ENCODE data around the gene ZNF527.
"Not testable (repeated sequence)": the region's sequence is repeated elsewhere in the genome, so short reads cannot be mapped to it uniquely, and the experiment has no call there.

ZNF527 gene

DNA sequence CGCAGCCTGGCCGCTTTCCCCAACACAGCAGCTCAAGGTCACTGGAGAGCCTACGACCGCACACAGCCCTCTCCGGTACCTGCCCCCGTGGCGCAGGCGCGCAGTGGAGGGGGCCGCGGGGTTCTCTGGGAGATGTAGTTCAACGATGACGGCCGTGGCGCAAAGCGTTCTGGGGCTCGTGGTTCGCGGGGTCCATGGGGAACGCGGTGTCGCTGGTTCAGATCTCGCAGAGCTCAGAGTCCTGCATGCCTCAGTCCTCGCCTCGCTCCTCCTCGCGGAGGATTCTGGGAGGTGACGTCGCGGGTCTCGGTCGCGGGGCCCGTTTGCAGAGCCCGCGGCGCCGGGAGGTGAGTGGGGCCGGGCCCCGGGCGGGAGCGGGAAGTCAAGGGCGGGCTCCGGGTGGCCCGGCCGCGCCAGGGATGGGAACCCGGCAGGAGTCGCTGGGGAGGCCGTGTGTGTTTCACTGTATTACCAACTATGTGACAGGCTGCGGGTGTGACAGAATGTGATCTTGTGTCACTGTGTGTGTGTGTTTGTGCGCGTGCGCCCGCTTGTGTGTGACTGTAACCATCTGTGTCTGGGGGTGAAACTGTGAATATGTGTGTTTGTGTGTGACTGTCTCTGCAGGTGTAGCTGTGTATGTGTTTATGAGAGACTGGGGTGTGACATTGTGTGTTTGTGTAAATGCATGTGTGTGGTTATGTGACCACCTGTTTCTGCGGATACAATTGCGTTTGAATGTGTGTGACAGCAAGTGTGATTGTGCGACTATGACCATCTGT lies at the start of gene ZNF527:
Gene ZNF527, plus strand, starts transcription at position 220 of the 782 bp plus-strand sequence. CDS start 3,100 bp downstream, outside the sequence.
- peak; percentile 95 for DNase-seq

DNA sequence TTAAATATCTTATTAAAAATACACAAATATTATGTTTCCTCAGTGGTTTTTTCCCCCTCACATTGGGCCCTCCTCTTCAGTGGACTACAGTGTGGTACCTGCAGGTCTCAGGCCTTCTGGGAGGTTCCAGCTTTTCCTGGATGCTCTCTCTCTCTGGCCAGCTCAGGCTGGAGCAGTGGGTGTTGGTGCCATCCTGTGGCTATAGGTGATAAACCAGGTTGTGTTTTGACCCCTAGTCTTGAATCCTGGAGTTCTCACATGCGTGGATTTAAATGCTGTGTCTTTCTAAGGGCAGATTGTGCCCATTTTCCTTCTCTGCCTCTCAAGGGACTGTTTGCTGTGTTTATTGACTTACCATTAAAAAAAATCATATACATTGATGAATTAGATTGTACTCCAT lies 41.2 kb upstream of the ZNF527 start:
- DNase-seq, result no peak

DNA sequence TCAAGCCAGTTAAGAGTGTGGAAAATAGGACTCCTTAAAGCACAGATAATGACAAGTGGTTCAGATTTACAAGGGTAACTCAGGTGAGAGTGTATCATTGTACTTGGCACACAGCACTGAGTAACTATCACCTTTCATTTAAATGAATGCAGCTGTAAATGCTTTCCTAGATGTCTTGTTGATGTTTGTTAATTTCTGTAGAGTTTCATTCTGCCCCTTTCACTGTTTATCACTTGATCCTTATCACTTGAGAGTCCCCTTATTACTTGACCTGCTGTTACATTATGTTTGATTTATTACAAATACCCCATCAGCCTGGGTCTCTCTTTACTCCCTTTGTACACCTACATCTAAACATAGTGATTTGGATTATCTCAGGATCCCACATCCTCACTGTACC lies 38.1 kb upstream of the ZNF527 start:
- no peak for DNase-seq

DNA sequence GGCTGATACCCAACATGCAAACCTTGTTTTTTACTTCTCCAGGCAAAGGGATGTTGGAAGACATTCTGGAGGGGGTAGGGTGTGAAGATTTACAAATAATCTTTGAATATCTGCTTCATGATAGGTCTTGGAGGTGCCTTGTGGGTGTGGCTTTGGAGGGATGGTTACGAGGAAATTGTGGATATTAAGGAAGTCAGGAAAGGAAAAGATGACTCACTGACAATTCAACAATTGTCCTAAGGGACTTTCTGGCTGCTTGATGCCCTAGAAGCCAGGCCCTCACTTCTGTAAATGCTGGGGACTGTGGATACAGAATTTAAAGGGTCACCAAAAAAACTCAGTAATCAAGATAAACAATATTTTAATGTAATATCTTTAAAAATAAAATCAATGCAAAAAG lies 37.4 kb upstream of the ZNF527 start:
- no peak for DNase-seq

DNA sequence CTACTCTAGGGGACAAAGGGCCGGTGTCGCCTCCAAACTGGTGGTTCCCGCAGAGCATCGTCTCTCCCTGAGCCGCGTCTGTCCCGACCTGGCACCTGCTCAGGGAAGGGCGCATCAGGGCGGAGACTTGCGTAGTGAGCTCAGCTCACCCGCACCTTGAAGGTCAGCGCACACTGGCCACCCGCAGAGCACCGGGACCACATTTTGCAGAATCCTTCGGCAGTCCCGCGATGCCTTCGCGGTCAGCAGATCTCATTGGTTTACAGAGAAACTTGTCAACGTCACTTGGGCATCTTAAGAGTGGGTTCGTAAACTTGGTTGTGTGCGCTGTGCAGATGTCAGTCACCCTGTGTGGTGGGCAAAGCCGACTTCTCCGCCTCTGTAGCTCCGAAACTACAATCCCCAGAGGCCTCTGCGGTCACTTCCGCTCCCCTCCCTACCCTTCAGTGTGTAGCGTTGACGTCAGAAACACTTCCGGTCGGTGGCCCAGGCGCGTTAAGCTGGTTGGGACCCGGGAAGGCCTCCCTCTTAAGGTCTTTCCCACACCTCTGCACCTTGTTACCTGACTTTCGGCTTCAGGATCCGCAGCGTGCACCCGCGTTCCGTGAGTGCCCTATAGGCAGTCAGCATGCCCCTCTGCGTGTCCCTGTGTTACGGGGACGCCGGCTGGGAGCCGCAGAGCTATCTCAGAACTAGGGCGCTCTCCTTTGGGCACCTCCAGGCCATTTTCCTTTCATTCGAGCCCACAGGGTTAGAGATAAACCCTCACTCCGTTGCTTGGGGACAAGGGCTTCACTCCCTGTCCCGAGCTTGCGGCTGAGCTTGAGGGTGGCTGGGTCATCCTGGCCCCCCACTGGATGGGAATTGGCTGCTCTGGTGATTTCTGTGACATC lies 36.5 kb upstream of the ZNF527 start:
- DNase-seq, result peak; percentile 93

DNA sequence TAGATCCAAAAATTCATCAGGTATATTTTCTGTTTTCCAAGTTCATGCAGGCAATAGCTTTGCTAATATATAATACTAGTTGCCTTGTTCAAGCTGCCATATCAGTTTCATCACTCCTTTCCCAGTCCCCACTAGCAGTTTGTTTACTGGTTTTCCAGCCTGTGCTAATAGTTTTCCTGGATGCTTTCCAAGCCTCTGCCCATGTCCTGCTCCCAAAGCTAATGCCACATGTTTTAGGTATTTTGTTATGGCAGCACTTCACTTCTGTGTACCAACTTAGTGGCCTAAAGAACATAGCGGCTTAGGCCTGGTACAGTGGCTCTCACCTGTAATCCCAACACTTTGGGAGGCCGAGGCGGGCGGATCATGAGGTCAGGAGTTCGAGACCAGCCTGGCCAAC lies 28.1 kb upstream of the ZNF527 start:
- no peak for DNase-seq

DNA sequence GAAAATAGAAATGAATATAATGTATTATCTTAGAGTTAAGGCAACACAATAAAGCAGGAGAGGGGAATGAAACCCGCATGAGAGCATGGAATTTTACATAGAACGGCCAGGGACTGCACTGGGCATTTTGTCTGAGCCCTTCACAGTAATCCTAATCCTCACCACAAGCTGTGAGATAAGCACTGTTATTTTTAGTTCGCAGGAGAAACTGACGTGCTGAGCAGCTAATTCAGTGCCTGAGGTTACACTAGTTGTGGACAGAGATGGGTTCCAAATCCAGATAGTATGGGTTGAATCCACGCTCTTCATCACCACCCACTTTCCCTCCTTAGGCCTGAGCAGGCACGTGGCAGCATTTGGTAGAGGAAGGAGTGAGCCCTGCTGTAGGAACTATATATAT lies 24.8 kb upstream of the ZNF527 start:
- DNase-seq, result no peak

DNA sequence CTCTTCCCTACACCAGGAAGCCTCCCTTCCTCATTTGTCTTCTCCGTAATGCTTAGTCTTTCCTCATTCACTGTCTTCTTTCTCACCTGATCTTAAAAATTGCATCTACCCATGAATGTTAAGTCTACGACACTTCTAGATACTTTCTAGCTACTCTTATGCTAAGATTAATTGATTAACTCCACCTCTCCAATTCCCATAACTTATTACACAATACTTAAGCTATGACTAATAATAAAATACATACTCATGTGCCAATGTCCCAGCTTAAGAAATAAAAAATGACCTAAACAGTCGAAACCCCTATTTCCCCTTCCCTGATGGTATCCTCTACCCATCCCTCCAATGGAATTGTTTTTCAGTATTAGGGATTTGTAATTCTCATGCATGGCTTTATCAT lies 22.8 kb upstream of the ZNF527 start:
- no peak for DNase-seq

DNA sequence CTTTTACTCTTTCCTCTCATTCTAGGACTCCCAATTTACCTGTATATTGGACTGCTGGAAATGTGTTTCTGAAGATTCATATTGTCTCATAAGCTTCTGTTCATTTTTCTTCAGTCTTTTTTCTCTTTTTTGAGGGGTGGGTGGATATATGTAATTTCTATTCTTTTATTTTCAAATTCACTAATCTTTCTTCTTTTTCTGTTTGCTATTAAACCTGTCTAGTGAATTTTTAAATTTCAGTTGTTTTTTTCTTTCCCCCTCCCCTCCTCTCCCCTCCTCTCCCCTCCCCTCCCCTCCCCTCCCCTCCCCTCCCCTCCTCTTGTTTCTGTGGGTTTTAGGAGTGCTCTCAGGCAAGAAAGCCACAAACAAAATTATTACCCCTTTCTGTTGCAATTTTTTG lies 16.9 kb upstream of the ZNF527 start:
- DNase-seq, result no peak

DNA sequence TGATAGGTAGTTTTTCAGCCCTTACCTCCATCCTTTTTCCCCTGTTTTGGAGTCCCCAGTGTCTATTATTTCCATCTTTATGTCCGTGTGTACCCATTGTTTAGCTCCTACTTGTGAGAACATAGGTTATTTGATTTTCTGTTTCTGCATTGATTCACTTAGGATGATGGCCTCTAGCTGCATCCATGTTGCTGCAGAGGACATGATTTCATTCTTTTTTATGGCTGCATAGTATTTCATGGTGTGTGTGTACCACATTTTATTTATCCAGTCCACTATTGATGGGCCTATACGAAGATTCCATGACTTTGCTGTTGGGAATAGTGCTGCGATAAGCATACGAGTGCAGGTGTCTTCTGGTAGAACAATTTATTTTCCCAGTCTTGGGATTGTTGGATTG lies 15.0 kb upstream of the ZNF527 start:
- no peak for DNase-seq

DNA sequence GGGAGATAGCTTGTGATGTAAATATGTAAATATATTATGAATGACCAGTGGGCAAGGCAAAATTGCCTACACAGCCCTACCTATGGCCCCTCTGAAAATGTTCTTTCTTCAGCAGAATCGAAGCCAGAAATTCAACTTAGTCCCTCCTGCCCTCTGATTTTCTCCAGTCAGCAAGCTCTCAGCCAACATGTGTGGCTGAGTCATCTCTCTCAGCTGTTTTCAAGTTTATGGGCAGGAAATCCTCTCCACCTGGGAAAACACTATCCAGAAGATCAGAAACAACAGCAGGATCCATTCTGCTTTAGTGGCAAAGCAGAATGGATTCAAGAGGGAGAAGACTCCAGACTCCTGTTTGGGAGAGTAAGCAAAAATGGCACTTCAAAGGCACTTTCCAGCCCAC lies 8.9 kb upstream of the ZNF527 start:
- DNase-seq, result no peak

DNA sequence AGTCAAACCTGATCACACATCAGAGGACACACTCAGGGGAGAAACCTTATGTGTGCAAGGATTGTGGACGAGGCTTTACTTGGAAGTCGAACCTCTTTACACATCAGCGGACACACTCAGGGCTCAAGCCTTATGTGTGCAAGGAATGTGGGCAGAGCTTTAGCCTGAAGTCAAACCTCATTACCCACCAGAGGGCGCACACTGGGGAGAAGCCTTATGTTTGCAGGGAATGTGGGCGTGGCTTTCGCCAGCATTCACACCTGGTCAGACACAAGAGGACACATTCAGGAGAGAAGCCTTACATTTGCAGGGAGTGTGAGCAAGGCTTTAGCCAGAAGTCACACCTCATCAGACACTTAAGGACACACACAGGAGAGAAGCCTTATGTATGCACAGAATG lies 8.2 kb upstream of the ZNF527 start:
- DNase-seq, result no peak

DNA sequence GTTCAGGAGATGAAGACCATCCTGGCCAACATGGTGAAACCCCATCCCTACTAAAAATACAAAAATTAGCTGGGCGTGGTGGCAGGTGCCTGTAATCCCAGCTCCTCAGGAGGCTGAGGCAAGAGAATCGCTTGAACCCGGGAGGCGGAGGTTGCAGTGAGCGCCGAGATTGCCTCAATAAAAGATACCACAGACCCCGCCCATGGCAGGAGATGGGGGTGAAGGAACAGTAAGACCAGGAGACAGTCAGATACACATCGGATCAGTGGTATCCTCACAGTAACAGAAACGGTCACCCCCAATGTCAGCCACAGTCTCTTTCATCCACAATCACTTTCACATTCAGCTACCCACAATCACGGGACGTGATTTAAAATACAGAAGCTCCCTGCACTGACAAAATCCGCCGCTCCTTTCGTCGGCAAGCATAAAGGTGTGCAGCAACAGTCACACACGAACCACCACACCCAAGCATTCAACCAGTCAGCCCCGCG lies 466 bp upstream of the ZNF527 start:
- not testable (repeated sequence) for DNase-seq

DNA sequence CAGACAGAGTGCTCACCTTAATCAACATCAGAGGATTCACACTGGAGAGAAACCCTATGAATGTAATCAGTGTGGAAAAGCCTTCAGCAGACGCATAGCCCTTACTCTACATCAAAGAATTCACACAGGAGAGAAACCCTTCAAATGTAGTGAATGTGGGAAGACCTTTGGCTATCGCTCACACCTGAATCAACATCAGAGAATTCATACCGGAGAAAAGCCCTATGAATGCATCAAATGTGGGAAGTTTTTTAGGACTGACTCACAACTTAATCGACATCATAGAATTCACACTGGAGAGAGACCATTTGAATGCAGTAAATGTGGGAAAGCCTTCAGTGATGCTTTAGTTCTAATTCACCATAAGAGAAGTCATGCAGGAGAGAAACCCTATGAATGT lies 18.3 kb downstream of the ZNF527 start:
- DNase-seq, result no peak

DNA sequence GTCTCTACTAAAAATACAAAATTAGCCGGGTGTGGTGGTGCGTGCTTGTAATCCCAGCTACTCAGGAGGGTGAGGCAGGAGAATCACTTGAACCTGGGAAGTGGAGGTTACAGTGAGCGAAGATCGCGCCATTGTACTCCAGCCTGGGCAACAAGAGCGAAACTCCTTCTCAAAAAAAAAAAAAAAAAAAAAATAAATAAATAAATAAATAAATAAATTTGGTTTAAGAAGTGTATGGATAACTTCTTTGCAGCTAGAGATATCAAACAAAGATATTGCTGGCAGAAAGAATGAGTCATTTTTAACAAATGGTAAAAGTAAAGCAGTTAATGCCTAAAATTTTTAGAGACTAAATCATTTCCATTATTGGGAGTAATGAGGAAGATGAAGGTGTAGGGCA lies 20.5 kb downstream of the ZNF527 start:
- DNase-seq, result not testable (repeated sequence)

DNA sequence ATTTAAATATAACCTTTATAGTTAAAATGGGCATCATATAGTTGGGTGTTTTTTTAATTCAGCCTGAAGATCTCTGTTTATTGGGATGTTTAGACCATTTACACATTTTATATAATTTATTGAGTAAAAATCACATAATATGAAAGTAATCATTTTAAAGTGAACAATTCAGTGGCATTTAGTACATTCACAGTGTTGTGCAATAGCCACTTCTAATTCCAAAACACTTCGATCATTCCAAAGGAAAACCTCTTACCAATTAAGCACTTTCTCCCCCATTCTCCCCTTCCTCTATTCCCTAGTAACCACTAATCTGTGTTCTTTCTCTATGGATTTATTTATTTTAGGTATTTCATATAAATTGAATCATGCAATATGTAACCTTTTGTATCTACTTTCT lies 30.2 kb downstream of the ZNF527 start:
- no peak for DNase-seq

DNA sequence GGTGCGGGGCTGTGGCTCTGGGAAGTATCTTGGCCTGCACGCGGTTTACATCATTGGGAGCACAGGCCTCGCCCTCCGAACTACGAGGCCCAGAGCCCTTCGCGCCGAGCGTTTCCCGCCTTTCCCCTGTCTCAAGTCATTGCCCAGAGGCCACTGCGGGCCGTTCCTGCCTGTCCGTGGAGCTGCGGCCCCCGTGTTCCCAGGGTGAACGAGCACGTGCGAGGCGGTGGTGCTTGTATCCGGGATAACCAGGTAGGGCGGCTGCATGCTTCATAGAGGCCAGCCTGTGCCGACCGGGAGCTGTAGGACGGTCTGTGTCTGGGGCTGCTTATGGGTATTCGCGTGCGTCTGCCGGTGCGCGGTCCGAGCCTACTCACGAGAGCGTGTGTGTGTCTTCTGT lies 32.5 kb downstream of the ZNF527 start:
- DNase-seq, result no peak

DNA sequence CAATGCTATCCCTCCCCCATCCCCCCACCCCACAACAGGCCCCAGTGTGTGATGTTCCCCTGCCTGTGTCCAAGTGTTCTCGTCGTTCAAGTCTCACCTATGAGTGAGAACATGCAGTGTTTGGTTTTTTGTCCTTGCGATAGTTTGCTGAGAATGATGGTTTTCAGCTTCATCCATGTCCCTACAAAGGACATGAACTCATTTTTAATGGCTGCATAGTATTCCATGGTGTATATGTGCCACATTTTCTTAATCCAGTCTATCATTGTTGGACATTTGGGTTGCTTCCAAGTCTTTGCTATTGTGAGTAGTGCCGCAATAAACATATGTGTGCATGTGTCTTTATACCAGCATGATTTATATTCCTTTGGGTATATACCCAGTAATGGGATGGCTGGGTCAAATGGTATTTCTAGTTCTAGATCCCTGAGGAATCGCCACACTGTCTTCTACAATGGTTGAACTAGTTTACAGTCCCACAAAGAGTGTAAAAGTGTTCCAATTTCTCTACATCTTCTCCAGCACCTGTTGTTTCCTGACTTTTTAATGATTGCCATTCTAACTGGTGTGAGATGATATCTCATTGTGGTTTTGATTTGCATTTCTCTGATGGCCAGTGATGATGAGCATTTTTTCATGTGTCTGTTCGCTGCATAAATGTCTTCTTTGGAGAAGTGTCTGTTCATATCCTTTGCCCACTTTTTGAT lies 35.4 kb downstream of the ZNF527 start:
- not testable (repeated sequence) for DNase-seq

DNA sequence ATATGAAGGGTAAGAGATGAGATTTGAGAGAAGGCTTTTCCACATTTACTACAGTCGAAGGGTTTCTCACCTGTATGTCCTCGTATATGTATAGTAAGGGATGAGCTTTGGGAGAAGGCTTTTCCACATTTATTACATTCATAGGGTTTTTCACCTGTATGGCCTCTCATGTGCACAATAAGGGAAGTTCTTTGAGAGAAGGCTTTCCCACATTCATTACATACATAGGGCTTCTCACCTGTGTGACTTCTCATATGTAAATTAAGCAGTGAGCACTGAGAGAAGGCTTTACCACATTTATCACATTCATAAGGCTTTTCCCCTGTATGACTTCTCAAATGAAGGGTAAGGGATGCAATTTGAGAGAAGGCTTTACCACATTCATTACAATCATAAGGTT lies 41.8 kb downstream of the ZNF527 start:
- DNase-seq, result no peak

DNA sequence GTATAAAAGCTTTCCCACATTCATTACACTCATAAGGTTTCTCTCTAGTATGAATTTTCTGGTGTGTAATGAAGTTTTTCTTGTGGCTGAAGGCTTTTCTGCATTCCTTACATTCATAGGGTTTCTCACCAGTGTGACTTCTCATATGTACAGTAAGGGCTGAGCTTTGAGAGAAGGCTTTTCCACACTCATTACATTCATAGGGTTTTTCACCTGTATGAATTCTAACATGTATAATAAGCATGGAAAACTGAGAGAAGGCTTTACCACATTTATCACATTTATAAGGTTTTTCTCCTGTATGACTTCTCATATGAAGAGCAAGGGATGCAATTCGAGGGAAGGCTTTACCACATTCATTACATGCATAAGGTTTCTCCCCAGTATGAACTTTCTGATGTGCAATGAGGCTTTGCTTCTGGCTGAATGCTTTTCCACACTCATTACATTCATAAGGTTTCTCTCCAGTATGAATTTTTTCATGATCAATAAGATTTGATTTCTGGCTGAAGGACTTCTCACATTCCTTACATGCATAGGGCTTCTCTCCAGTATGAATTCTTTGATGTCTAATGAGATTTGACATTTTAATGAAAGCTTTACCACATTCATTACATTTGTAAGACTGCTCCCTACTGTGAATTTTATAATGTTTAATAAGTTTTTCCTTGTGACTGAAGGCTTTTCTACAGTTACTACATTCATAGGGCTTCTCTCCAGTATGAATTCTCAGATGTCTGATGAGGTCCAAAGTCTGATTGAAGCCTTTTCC lies 42.6 kb downstream of the ZNF527 start:
- DNase-seq, result no peak
